SK-N-SH (cell line): ENCODE measurements around the gene OR6X1. TPM values are rescaled to one million over a fixed set of nuclear protein-coding genes. Genes with fewer than 3 reads are reported as not detected.

ENCODE experiments used
- CTCF ChIA-PET: fragments of 300-600, 350-600 bp; formaldehyde crosslinking; extraction: SDS; loops from one replicate; lab custom pipeline; 2021; lab: Yijun Ruan, JAX
- POLR2A ChIA-PET: fragments of 350-600 bp; sonication (Branson Sonifier 250); formaldehyde crosslinking; extraction: SDS; loops from one replicate; lab custom pipeline; 2020; ENCODE audit warnings: antibody characterized with exemption, inconsistent platforms; lab: Yijun Ruan, JAX
- DNase-seq: peaks from one replicate; pipeline ENCODE4 v3.0.0; 2012
- H2AFZ ChIP-seq: fragments of 200-600 bp; sonication (generic); 2 replicates; pipeline ENCODE4 v1.8.1; 2016; ENCODE audit warnings: antibody characterized with exemption, mild to moderate bottlenecking, low read depth
- H3F3A ChIP-seq: fragments of 200-600 bp; sonication (generic); replicated peaks from 2 replicates; pipeline ENCODE3; 2016; ENCODE audit warnings: antibody characterized with exemption, mild to moderate bottlenecking; ENCODE audit not compliant: insufficient read depth
- H3K27ac ChIP-seq, 2 experiments: fragments of 200-500 bp in 1 of 2; fragments of 200-600 bp in 1 of 2; sonication (Bioruptor generic) in 1 of 2; sonication (generic), shearing (Covaris generic) in 1 of 2; 2 replicates each; pipeline versions ENCODE4 v1.5.1 to v1.6.1; 2014 to 2016; ENCODE audit warnings: low read depth in 2 of 2, inconsistent platforms in 1 of 2, low read length in 1 of 2, mild to moderate bottlenecking in 1 of 2, mixed read lengths in 1 of 2
- H3K27me3 ChIP-seq: fragments of 200-600 bp; sonication (generic), shearing (Covaris generic); 2 replicates; pipeline ENCODE4 v1.6.1; 2016; ENCODE audit warnings: mixed run types; ENCODE audit not compliant: insufficient read depth
- H3K36me3 ChIP-seq, 2 experiments: fragments of 200-500 bp in 1 of 2; fragments of 200-600 bp in 1 of 2; sonication (Bioruptor generic) in 1 of 2; sonication (generic) in 1 of 2; replicated peaks in 1 of 2; 2 replicates each; pipeline versions ENCODE3 to v1.5.1; 2014 to 2016; ENCODE audit warnings: low read length in 1 of 2, mild to moderate bottlenecking in 1 of 2; ENCODE audit not compliant: insufficient read depth in 2 of 2, control insufficient read depth in 1 of 2
- H3K4me1 ChIP-seq, 2 experiments: fragments of 200-500 bp in 1 of 2; fragments of 200-600 bp in 1 of 2; sonication (Bioruptor generic) in 1 of 2; sonication (generic), shearing (Covaris generic) in 1 of 2; 2 replicates each; pipeline versions ENCODE4 v1.5.1 to v1.6.1; 2014 to 2016; ENCODE audit warnings: low read depth in 1 of 2, low read length in 1 of 2, mixed run types in 1 of 2; ENCODE audit not compliant: insufficient read depth in 2 of 2, control insufficient read depth in 1 of 2
- H3K4me2 ChIP-seq: fragments of 200-600 bp; sonication (generic), shearing (Covaris generic); 2 replicates; pipeline ENCODE4 v1.6.1; 2017; ENCODE audit warnings: mixed run types
- H3K4me3 ChIP-seq, 2 experiments: fragments of 200-500 bp in 1 of 2; fragments of 200-600 bp in 1 of 2; sonication (Bioruptor generic) in 1 of 2; sonication (generic), shearing (Covaris generic) in 1 of 2; 2 replicates each; pipeline versions ENCODE4 v1.5.1 to v1.8.1; 2014 to 2016; ENCODE audit warnings: low read depth in 2 of 2, inconsistent platforms in 1 of 2, low read length in 1 of 2, mild to moderate bottlenecking in 1 of 2, mixed read lengths in 1 of 2, moderate library complexity in 1 of 2
- H3K79me2 ChIP-seq: fragments of 200-600 bp; sonication (generic); 2 replicates; pipeline ENCODE4 v1.8.1; 2017; ENCODE audit warnings: mild to moderate bottlenecking; ENCODE audit not compliant: insufficient read depth
- H3K9ac ChIP-seq: fragments of 200-600 bp; sonication (generic); 2 replicates; pipeline ENCODE4 v1.6.1; 2017; ENCODE audit warnings: mixed run types
- H3K9me2 ChIP-seq: fragments of 200-600 bp; sonication (generic); 2 replicates; pipeline ENCODE4 v1.6.1; 2017; ENCODE audit warnings: mixed run types
- H3K9me3 ChIP-seq: fragments of 200-600 bp; sonication (generic); 2 replicates; pipeline ENCODE4 v1.6.1; 2017; ENCODE audit warnings: mixed run types, mild to moderate bottlenecking, moderate library complexity
- H4K20me1 ChIP-seq: fragments of 200-600 bp; sonication (generic); 2 replicates; pipeline ENCODE4 v1.6.1; 2017; ENCODE audit warnings: mild to moderate bottlenecking, mixed run types; ENCODE audit not compliant: insufficient read depth
- CHD2 ChIP-seq: fragments of 150-350 bp; IDR thresholded peaks from 2 replicates; pipeline ENCODE4 v1.6.1; 2018; ENCODE audit warnings: low read length; ENCODE audit not compliant: partially characterized antibody
- CTCF ChIP-seq: fragments of 200-600 bp; sonication (generic); IDR thresholded peaks from 2 replicates; pipeline ENCODE4 v1.6.1; 2017; ENCODE audit warnings: antibody characterized with exemption, mild to moderate bottlenecking, moderate library complexity
- JUND ChIP-seq: IDR thresholded peaks from 2 replicates; pipeline ENCODE4 v1.4.0; 2012
- PBX3 ChIP-seq: IDR thresholded peaks from 2 replicates; pipeline ENCODE4; 2012
- SMC3 ChIP-seq: IDR thresholded peaks from 2 replicates; pipeline ENCODE4 v1.6.1; 2012; ENCODE audit warnings: low read depth, low read length, improper control_type of control experiment
- TAF1 ChIP-seq: IDR thresholded peaks from 2 replicates; pipeline ENCODE4 v1.6.1; 2012; ENCODE audit warnings: low read depth, mild to moderate bottlenecking, low read length, moderate library complexity, borderline replicate concordance
- TCF12 ChIP-seq: IDR thresholded peaks from 2 replicates; pipeline ENCODE4 v1.4.0; 2012
- TEAD4 ChIP-seq: IDR thresholded peaks from 2 replicates; pipeline ENCODE4 v1.4.0; 2012; ENCODE audit warnings: mild to moderate bottlenecking, borderline replicate concordance; ENCODE audit not compliant: insufficient read depth
- WGBS: methylation state at CpG from one replicate; pipeline ENCODE4 v1.1.6; 2017; ENCODE audit warnings: low lambda C conversion rate; 5-methylcytosine and 5-hydroxymethylcytosine counted together
- polyA plus RNA-seq, 3 experiments: library from polyadenylated mRNA; depleted of rRNA; stranded (reverse); fragments of >200 nt; gene quantifications; 2 replicates each; pipeline ENCODE4 v1.2.3, GENCODE V29; 2012

The OR6X1 gene
- polyA plus RNA-seq, 1 of the 3 experiments (the other 2 are of a cell fraction) = not detected

GRCh38 chr11:123725995-123726655, 28.2 kb downstream of the OR6X1 start (continued):
- no peak for TF ChIP-seq CTCF
- TF ChIP-seq JUND = no peak
- no peak for TF ChIP-seq PBX3
- no peak for TF ChIP-seq TEAD4
- TF ChIP-seq SMC3 = no peak

- Histone ChIP-seq H4K20me1 (no peaks in the 10 kb centered on the region), H3K4me3 (no peak overlapping the region), H3K4me2 (no peak overlapping the region), H3K9me2 (no peaks in the 10 kb centered on the region), H3K9ac (no peak overlapping the region), H3F3A (no peaks in the 10 kb centered on the region), H3K27me3 (peaks cover 7% of the 10 kb centered on the region; the same call in 1 of the 2 replicates), H2AFZ (no peak overlapping the region), H3K9me3 (no peaks in the 10 kb centered on the region), H3K27ac (no peak overlapping the region; a peak in 1 of 4 replicates), H3K4me1 (no peaks in the 10 kb centered on the region), H3K36me3 (peaks cover 7 to 8% of the 10 kb centered on the region in 2 experiments), H3K79me2 (no peaks in the 10 kb centered on the region)
- ChIA-PET POLR2A (no interaction called here), CTCF (interaction anchor here (0.7 to 4.3 kb wide), 7 partner anchors 9 to 138 kb away, joined by 3 to 29 read pairs (median 6); no protein-coding TSS in a partner anchor)
- WGBS = 41% methylated on average over 1 of the region's 1 CpG
- no peak for DNase-seq
- no peak for TF ChIP-seq TCF12
Measured at GRCh38 chr11:123719452-123719851, 34.9 kb downstream of the OR6X1 start.

GRCh38 chr11:123718469-123718868, 35.8 kb downstream of the OR6X1 start:
- POLR2A ChIA-PET = no interaction called here
- no peaks in the 10 kb centered on the region for H3K4me1 ChIP-seq
- TF ChIP-seq TAF1 (no peak), CHD2 (no peak)
- TF ChIP-seq, all 33 proteins: peak for 0
- Histone ChIP-seq H3K9ac (no peak overlapping the region), H3K9me3 (no peaks in the 10 kb centered on the region), H3K9me2 (no peaks in the 10 kb centered on the region), H3K79me2 (no peaks in the 10 kb centered on the region), H3K4me2 (no peak overlapping the region), H3K4me3 (no peak overlapping the region), H3F3A (no peaks in the 10 kb centered on the region), H3K27me3 (peaks cover 7% of the 10 kb centered on the region; the same call in 1 of the 2 replicates), H3K36me3 (peaks cover 0 to 4% of the 10 kb centered on the region in 2 experiments), H4K20me1 (no peaks in the 10 kb centered on the region), H2AFZ (no peak overlapping the region), H3K27ac (no peak overlapping the region)
- CTCF ChIA-PET = interaction anchor here (0.7 to 4.3 kb wide), 5 partner anchors 10 to 137 kb away, joined by 3 to 29 read pairs (median 10); no protein-coding TSS in a partner anchor
- 86% methylated on average over 4 of the region's 4 CpGs for WGBS
- no peak for DNase-seq
